ES-I3 (cell line): Measurements from ENCODE around the gene GP5.

Source experiments
- H3K36me3 ChIP-seq: 2 replicates; pipeline ENCODE4 v1.6.1; 2013; ENCODE audit warnings: mild to moderate bottlenecking, low read length, control low read depth, moderate library complexity; ENCODE audit not compliant: insufficient read depth
- H3K4me1 ChIP-seq: 2 replicates; pipeline ENCODE4 v1.6.1; 2013; ENCODE audit warnings: mild to moderate bottlenecking, control low read depth, low read length; ENCODE audit not compliant: insufficient read depth
- H3K9ac ChIP-seq: 2 replicates; pipeline ENCODE4 v1.6.1; 2013; ENCODE audit warnings: low read depth, mild to moderate bottlenecking, low read length, moderate library complexity
- H3K9me3 ChIP-seq: 2 replicates; pipeline ENCODE4 v1.6.1; 2013; ENCODE audit warnings: mild to moderate bottlenecking, low read length, moderate library complexity; ENCODE audit not compliant: control insufficient read depth, insufficient read depth

GP5 gene

GRCh38 chr3:194364314-194364651 is 34.8 kb downstream of the GP5 start:
- no peaks in the 10 kb centered on the region for H3K9me3 ChIP-seq
- peaks cover 5% of the 10 kb centered on the region for H3K4me1 ChIP-seq
- H3K36me3 ChIP-seq: no peaks in the 10 kb centered on the region
- H3K9ac ChIP-seq: no peak overlapping the region

DNA sequence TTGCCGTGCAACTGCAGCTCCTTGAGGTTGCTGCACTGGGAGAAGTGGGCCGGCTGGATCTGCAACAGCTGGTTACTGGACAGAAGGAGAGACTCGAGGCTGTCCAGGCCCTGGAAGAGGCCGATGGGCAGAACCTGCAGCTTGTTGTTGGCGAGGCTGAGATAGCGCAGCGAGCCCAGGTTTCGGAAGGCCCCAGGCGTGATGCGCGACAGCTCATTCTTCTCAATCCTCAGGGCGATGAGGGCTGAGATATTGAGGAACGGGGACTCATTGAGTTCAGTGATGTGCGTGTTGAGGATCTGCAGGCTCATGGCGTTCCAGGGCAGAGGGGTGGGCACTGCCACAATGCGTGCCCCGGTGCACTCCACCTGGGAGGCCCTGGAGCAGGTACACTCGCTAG is 38.5 kb downstream of the GP5 start:
- Histone ChIP-seq H3K9me3 (no peaks in the 10 kb centered on the region), H3K36me3 (no peaks in the 10 kb centered on the region), H3K9ac (no peak overlapping the region), H3K4me1 (no peaks in the 10 kb centered on the region; the same call in 1 of the 2 replicates)

DNA sequence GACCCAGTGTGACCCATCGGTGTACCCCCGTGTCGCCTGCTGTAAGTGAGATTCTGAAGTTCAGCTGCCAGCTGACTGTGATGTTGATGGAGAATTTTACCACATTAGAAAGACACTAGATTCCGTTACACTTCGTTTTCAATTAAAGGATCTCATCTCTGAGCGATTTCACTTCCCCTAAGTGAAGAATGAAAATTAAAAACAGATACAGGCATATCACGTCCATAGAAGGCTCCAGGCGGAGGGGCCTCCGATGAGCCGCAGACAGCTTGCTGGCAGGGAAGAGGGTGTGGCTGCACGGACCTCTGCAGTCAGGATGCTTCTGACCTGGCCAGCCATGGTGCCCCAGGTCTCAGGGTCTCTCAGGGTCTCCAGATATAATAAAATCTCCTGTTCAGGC is 41.4 kb downstream of the GP5 start:
- H3K9me3 ChIP-seq: no peaks in the 10 kb centered on the region
- H3K4me1 ChIP-seq: no peaks in the 10 kb centered on the region
- H3K9ac ChIP-seq: no peak overlapping the region
- H3K36me3 ChIP-seq: no peaks in the 10 kb centered on the region

DNA sequence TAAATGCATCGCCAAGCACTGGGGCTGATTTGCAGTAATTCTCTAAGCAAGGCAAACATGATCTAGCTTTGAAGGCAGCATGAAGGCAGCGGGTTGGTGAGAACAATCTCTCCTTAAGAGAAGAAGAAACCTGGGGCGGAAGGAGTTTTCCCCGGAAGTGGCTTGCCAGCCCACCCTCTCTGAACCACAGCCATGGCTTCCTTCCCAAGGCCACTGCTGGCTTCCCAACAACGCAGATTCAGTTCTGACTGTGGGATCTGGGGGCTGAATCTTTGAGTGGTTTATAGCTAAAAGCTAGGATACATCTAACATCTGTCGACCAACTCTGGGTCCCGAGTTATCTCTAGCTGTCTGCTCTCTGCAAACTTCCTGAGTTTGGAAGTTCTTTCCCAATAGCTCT is 43.7 kb downstream of the GP5 start:
- no peaks in the 10 kb centered on the region for H3K9me3 ChIP-seq
- no peak overlapping the region for H3K9ac ChIP-seq
- H3K4me1 ChIP-seq: no peaks in the 10 kb centered on the region
- H3K36me3 ChIP-seq: no peaks in the 10 kb centered on the region

- Histone ChIP-seq H3K4me1 (no peaks in the 10 kb centered on the region), H3K36me3 (no peaks in the 10 kb centered on the region), H3K9ac (no peak overlapping the region), H3K9me3 (no peaks in the 10 kb centered on the region)
Observed at GRCh38 chr3:194354315-194354714, 44.8 kb downstream of the GP5 start.

GRCh38 chr3:194352667-194353246 is 46.3 kb downstream of the GP5 start:
- Histone ChIP-seq H3K9me3 (no peaks in the 10 kb centered on the region), H3K9ac (no peak overlapping the region), H3K4me1 (no peaks in the 10 kb centered on the region), H3K36me3 (no peaks in the 10 kb centered on the region)

- H3K4me1 ChIP-seq: no peaks in the 10 kb centered on the region
- H3K9me3 ChIP-seq: no peaks in the 10 kb centered on the region
- no peaks in the 10 kb centered on the region for H3K36me3 ChIP-seq
- no peak overlapping the region for H3K9ac ChIP-seq
Observed at GRCh38 chr3:194351952-194352536, 47.0 kb downstream of the GP5 start.

GRCh38 chr3:194351080-194351672 is 47.9 kb downstream of the GP5 start, which contains the start of gene CPN2:
Gene CPN2 (minus strand): TSS chr3:194351328. CDS start chr3:194342702, 8,626 bp downstream.
- no peaks in the 10 kb centered on the region for H3K9me3 ChIP-seq
- H3K36me3 ChIP-seq: no peaks in the 10 kb centered on the region
- H3K4me1 ChIP-seq: no peaks in the 10 kb centered on the region
- H3K9ac ChIP-seq: no peak within 1 kb of the TSS

GRCh38 chr3:194350726-194351071 is 48.4 kb downstream of the GP5 start:
- no peaks in the 10 kb centered on the region for H3K9me3 ChIP-seq
- H3K36me3 ChIP-seq: no peaks in the 10 kb centered on the region
- H3K9ac ChIP-seq: no peak overlapping the region
- no peaks in the 10 kb centered on the region for H3K4me1 ChIP-seq

DNA sequence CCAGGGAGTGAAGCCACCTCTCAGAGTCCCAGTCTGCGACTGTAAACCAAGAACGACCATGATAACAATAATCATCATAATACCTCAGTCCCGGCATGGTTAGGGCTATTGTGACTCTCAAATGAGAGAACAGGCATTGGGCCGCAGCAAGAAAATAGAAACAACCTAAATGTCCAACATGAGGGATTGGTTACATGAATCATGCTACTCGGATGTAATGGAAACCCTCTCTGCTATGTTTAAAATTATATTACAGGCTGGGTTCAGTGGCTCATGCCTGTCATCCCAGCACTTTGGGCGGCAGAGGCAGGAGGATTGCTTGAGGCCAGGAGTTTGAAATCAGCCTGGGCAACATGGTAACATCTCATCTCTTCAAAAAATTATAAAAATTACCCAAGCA is 50.7 kb downstream of the GP5 start:
- Histone ChIP-seq H3K9ac (no peak overlapping the region), H3K4me1 (no peaks in the 10 kb centered on the region; the same call in 1 of the 2 replicates), H3K36me3 (no peaks in the 10 kb centered on the region)

DNA sequence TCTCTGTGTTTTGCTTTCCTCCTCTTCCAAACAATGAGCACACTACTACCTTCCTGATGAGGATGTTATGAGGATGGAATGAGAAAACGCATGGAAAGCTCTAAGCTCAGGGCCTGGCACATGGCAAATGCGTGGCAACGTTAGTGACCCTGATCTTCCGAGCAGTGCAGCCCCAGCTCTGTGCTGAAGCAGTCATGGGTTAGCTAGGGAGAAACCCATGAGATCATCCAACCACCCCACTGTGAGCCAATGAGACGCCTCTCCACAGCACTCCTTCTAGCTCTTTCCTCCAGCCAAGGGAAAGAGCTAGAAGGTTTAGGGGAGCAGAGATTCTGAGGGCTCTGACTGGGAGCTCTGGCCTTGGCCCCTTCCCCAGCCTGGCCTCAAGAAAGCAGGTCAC is 52.4 kb downstream of the GP5 start:
- Histone ChIP-seq H3K9ac (no peak overlapping the region), H3K36me3 (no peaks in the 10 kb centered on the region), H3K4me1 (no peaks in the 10 kb centered on the region; the same call in 1 of the 2 replicates), H3K9me3 (no peaks in the 10 kb centered on the region)

More for the DNA sequence above, 50.7 kb downstream of the GP5 start:
- H3K9me3 ChIP-seq: no peaks in the 10 kb centered on the region

GRCh38 chr3:194346035-194346434 is 53.0 kb downstream of the GP5 start:
- no peak overlapping the region for H3K9ac ChIP-seq
- H3K9me3 ChIP-seq: no peaks in the 10 kb centered on the region
- no peaks in the 10 kb centered on the region for H3K36me3 ChIP-seq
- H3K4me1 ChIP-seq: peaks cover 3% of the 10 kb centered on the region; the same call in 1 of the 2 replicates
